OCI-LY1 (cell line): ENCODE data around the gene IGLL5.

Experiments used
- H2AFZ ChIP-seq: fragments of 200-600 bp; sonication (generic), shearing (Covaris generic); 2 replicates; pipeline ENCODE4 v1.6.0; 2014; ENCODE audit warnings: antibody characterized with exemption, mild to moderate bottlenecking, low read length
- H3F3A ChIP-seq: fragments of 200-600 bp; sonication (generic), shearing (Covaris generic); 2 replicates; pipeline ENCODE4 v1.6.0; 2014; ENCODE audit warnings: mild to moderate bottlenecking, antibody characterized with exemption, low read length, moderate library complexity; ENCODE audit not compliant: insufficient read depth
- H3K27ac ChIP-seq: fragments of 200-600 bp; sonication (generic); 2 replicates; pipeline ENCODE4 v1.5.1; 2014; ENCODE audit warnings: low read length, mixed run types, mild to moderate bottlenecking, low read depth; ENCODE audit not compliant: poor library complexity, severe bottlenecking
- H3K27me3 ChIP-seq: fragments of 200-600 bp; sonication (generic); 2 replicates; pipeline ENCODE4 v1.6.0; 2014; ENCODE audit warnings: antibody characterized with exemption, mild to moderate bottlenecking, low read length, moderate library complexity; ENCODE audit not compliant: insufficient read depth
- H3K36me3 ChIP-seq: fragments of 200-600 bp; sonication (generic); 2 replicates; pipeline ENCODE4 v1.6.1; 2014; ENCODE audit warnings: mild to moderate bottlenecking, antibody characterized with exemption, low read length, moderate library complexity, mixed read lengths; ENCODE audit not compliant: insufficient read depth
- H3K4me1 ChIP-seq: fragments of 200-600 bp; sonication (generic); 2 replicates; pipeline ENCODE4 v1.5.1; 2014; ENCODE audit warnings: mild to moderate bottlenecking, low read length, moderate library complexity; ENCODE audit not compliant: insufficient read depth, severe bottlenecking
- H3K4me2 ChIP-seq: fragments of 200-600 bp; sonication (generic), shearing (Covaris generic); 2 replicates; pipeline ENCODE4 v1.6.1; 2014; ENCODE audit warnings: low read length
- H3K4me3 ChIP-seq: fragments of 200-600 bp; sonication (generic); 2 replicates; pipeline ENCODE4 v1.5.1; 2014; ENCODE audit warnings: low read length, low read depth, mild to moderate bottlenecking, mixed read lengths; ENCODE audit not compliant: poor library complexity, severe bottlenecking
- H3K79me2 ChIP-seq: fragments of 200-600 bp; shearing (Covaris generic); 2 replicates; pipeline ENCODE4 v1.6.1; 2016; ENCODE audit warnings: mixed run types, low read length, mixed read lengths; ENCODE audit not compliant: insufficient read depth
- H3K9ac ChIP-seq: fragments of 200-600 bp; sonication (generic), shearing (Covaris generic); 2 replicates; pipeline ENCODE4 v1.6.1; 2014; ENCODE audit warnings: mild to moderate bottlenecking, low read length, mixed read lengths
- H3K9me2 ChIP-seq: fragments of 200-600 bp; sonication (generic), shearing (Covaris generic); 2 replicates; pipeline ENCODE4 v1.6.1; 2014; ENCODE audit warnings: low read depth, mild to moderate bottlenecking, low read length, mixed read lengths
- H3K9me3 ChIP-seq: fragments of 200-600 bp; shearing (Covaris generic); 2 replicates; pipeline ENCODE4 v1.6.1; 2014; ENCODE audit warnings: low read length, mixed read lengths
- H4K20me1 ChIP-seq: fragments of 200-600 bp; sonication (generic), shearing (Covaris generic); 2 replicates; pipeline ENCODE4 v1.6.0; 2016; ENCODE audit warnings: mild to moderate bottlenecking, low read length; ENCODE audit not compliant: insufficient read depth
- EZH2 ChIP-seq: fragments of 200-600 bp; sonication (generic), shearing (Covaris generic); IDR thresholded peaks from 2 replicates; pipeline ENCODE4 v1.8.0; 2017; ENCODE audit warnings: borderline replicate concordance, mixed run types, mild to moderate bottlenecking, antibody characterized with exemption, low read length, moderate library complexity, mixed read lengths
- TF ChIP-seq, protein P1 (sequence below): fragments of 200-600 bp; sonication (generic), shearing (Covaris generic); IDR thresholded peaks from 2 replicates; pipeline ENCODE4 v1.5.1; 2017; ENCODE audit warnings: mild to moderate bottlenecking, antibody characterized with exemption, low read length, moderate library complexity, mixed read lengths

IGLL5 gene

DNA sequence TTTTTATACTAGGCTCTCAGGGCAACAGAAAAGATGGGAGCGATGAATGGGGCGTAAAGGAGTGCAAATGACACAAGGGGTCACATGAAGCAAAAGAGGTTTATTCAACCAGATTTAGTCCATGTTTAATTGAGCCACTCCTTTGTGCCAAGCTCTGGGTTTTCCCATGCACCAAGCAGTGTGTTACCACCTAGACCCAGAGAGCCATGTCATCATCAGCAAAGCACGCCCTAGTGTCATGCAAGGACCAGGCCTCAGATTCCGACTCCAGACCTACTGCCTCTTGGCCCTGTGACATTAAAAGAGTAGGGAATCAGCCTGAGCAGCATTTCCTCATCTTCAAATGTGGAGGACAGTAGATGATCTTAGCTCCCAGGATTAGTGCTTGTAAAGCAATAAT is 1.1 kb upstream of the IGLL5 start:
- no peaks in the 10 kb centered on the region for H3K9me2 ChIP-seq
- no peaks in the 10 kb centered on the region for H3K9me3 ChIP-seq
- H3K27ac ChIP-seq: peak overlapping the region; percentile 100
- no peaks in the 10 kb centered on the region for H3F3A ChIP-seq
- H3K27me3 ChIP-seq: no peaks in the 10 kb centered on the region
- H3K4me1 ChIP-seq: peaks cover 57% of the 10 kb centered on the region
- peak overlapping the region; percentile 100 for H3K4me2 ChIP-seq
- H3K79me2 ChIP-seq: peaks cover 56% of the 10 kb centered on the region
- peak overlapping the region; percentile 100 for H3K9ac ChIP-seq
- peak overlapping the region; percentile 100 for H3K4me3 ChIP-seq
- peaks cover 39% of the 10 kb centered on the region for H3K36me3 ChIP-seq
- TF ChIP-seq, protein P1, sequence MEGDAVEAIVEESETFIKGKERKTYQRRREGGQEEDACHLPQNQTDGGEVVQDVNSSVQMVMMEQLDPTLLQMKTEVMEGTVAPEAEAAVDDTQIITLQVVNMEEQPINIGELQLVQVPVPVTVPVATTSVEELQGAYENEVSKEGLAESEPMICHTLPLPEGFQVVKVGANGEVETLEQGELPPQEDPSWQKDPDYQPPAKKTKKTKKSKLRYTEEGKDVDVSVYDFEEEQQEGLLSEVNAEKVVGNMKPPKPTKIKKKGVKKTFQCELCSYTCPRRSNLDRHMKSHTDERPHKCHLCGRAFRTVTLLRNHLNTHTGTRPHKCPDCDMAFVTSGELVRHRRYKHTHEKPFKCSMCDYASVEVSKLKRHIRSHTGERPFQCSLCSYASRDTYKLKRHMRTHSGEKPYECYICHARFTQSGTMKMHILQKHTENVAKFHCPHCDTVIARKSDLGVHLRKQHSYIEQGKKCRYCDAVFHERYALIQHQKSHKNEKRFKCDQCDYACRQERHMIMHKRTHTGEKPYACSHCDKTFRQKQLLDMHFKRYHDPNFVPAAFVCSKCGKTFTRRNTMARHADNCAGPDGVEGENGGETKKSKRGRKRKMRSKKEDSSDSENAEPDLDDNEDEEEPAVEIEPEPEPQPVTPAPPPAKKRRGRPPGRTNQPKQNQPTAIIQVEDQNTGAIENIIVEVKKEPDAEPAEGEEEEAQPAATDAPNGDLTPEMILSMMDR: no peak
- no peak for TF ChIP-seq EZH2
- no peaks in the 10 kb centered on the region for H4K20me1 ChIP-seq
- H2AFZ ChIP-seq: no peak overlapping the region

DNA sequence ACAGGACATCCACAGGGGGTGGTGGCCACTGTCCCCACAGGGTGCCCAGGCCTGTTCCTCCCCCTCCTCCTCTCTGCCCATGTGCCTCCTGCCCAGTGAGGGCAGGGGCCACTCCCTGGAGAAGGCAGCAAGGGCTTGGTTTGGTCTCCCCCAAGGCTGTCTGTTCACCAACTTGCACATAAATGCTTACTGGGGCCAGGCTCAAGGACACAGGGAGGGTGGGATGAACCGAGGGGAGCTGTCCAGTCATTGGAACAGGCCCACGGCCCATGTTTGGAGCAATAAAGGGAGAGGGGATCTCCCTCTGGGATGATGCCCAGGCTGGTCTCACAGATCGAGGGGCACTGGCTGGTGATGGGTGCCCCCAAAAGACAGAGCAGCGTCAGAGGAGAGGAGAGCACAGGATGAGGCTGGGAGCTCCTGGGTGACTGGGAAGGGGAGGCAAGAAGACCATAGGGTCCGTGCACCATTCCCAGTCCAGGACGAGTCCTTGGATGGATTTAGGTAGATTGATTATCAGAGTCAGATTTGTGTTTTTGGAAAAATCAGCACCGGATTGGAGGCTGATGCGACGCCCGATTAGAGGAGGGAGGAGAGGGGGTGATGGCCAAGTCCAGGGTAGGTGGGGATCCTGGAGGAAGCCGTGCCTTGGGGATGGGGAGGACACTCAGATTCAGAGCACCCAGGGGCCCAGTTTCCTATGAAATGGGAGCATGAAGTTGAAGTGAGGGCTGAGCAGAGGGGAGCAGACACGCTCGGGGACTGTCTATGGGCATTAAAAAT is 1.1 kb downstream of the IGLL5 start:
- Histone ChIP-seq H3K79me2 (peaks cover 77% of the 10 kb centered on the region), H4K20me1 (no peaks in the 10 kb centered on the region), H3K36me3 (peaks cover 61% of the 10 kb centered on the region), H3K4me1 (peaks cover 52% of the 10 kb centered on the region), H3K27ac (peak overlapping the region; percentile 100), H3K9me2 (no peaks in the 10 kb centered on the region), H3K9ac (peak overlapping the region; percentile 100), H2AFZ (no peak overlapping the region), H3K4me2 (peak overlapping the region; percentile 100), H3F3A (peaks cover 9% of the 10 kb centered on the region; the same call in 1 of the 2 replicates), H3K27me3 (no peaks in the 10 kb centered on the region), H3K9me3 (no peaks in the 10 kb centered on the region), H3K4me3 (peak overlapping the region; percentile 100)
- no peak for TF ChIP-seq EZH2
- TF ChIP-seq, protein P1: no peak

DNA sequence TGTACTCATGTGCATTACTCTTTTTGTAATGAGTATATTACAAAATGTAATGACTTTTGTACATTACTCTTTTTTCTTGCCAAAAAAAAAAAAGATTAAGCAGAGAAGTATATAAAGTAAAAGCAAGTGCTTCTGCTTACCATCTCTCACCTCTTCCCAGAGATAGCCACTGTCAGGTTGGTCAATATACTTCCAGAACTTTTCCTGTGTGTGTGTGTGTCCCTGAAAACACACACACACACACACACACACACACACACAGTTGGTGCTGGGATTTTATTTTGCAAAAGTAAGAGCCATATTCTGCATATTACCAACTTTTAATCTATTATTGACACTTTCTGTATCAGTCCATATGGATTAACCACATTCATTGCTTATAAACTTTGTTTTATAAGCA is 2.5 kb downstream of the IGLL5 start:
- Histone ChIP-seq H3K4me2 (peak overlapping the region; percentile 100), H3K79me2 (peaks cover 88% of the 10 kb centered on the region), H2AFZ (no peak overlapping the region), H3F3A (peaks cover 9% of the 10 kb centered on the region; the same call in 1 of the 2 replicates), H3K9me3 (no peaks in the 10 kb centered on the region), H3K27me3 (no peaks in the 10 kb centered on the region), H4K20me1 (no peaks in the 10 kb centered on the region), H3K4me1 (peaks cover 53% of the 10 kb centered on the region), H3K36me3 (peaks cover 75% of the 10 kb centered on the region), H3K9me2 (no peaks in the 10 kb centered on the region), H3K4me3 (peak overlapping the region; percentile 100), H3K27ac (peak overlapping the region; percentile 100), H3K9ac (peak overlapping the region; percentile 100)
- no peak for TF ChIP-seq EZH2
